ENCODE results near the gene CCDC92.

The CCDC92 gene

GRCh38 chr12:124001343-124001742 is 28.7 kb upstream of the CCDC92 start:
- DNase-seq, result no peak

DNA sequence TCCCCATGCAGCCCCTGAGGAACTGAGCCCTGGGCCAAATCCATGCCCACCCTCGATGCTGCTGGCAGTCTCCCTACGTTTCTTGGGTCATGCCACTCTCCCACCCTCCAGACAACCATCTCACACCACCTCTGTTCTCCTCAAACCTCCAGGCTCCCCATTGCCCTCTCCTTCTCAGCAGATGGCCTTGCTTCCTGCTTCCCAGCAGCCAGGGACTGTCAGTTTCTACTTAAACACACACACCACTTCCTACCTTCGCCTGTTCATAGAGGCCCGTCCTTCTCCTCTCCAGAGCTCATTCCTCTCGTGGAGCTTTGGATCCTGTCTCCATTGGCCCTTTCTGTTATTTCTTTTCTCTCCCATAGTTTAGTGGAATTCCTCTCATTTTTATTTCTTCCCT is 27.5 kb upstream of the CCDC92 start:
- no peak for DNase-seq

DNA sequence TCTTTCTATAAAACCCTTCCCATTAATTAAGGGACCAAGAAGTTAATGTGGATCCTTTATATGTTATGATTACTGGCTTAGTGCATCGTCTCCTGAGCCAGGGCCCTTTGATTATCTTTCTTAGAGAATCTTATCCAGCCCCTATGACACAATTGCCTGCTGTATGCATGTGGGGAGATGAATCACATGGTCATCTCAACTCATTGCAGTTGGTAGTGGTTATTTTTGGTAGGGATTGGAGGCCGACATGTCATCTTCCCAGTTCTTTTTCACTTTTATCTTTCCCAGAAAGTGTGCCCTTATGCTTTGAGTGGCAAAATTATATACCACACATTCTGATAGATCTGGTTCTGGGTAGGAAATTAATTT is 26.3 kb upstream of the CCDC92 start:
- no peak for DNase-seq

DNA sequence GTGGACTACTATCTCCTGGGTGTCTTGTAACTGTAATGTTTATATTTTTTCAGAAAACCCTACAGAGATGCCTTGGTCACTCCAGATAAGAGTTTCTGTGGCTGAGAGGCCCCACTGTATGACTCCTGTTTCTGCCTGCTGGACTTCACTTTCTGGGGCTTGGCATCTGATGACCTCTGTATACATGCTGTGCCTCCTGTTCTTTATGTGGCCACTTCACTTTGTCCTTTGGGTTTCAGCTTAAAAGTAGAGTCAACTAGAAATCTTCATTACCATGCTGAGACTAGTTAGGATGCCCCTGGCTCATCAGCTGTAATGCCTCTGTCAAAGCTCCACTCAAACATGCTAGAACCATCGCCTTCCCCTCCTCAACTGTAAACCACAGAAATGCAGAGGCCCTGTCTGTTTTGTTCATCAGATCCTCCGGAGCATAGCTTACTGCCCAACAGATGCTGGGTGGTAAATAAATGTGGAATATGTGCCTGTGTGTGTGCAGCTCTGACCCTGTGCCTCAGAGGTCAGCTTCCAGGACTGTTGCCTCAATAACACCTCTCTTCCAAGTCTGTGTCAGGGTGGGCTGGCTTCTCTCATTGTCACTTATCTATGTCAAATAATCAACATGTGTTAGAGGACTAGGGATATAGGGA is 25.8 kb upstream of the CCDC92 start:
- DNase-seq, result no peak

DNA sequence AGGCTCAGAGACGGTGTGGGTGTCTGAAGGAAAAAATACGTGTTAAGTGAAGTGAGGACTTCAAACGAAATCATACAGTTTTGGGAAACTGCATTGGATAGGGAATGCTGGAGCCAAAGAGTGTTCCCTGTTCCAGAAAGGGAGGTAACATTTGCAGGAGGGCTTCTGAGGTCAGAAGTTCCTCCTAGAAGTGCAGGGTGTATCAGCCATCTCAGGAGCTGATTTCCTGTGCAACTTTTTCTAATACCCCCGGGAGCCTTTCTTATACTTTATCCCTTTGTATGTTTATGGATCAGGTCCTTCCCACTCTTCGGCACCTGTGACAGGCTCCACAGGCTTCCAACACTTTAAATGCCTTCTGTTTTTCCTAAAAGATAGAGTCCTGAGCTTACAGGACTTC is 25.3 kb upstream of the CCDC92 start:
- DNase-seq, result no peak

GRCh38 chr12:123997033-123997822 is 24.6 kb upstream of the CCDC92 start:
- no peak for DNase-seq

DNA sequence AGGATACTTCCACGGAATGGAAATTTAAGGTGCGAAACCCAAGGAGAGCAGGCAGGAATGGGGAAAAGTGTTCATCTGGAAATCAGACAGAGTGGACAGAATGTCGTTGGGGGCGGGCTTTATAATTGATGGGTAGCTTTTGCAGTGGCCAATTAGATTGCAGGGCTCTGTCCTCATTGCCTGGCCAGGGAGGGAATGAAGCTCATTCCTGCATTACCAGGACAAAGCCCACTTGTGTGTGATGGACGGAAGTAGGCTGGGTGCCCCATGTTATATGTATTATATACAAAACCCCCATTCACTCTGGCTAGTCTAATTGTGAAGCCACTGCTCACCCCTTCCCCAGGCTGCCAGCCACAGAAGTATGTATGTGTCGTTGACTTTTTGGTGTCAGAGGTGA is 23.9 kb upstream of the CCDC92 start:
- no peak for DNase-seq

DNA sequence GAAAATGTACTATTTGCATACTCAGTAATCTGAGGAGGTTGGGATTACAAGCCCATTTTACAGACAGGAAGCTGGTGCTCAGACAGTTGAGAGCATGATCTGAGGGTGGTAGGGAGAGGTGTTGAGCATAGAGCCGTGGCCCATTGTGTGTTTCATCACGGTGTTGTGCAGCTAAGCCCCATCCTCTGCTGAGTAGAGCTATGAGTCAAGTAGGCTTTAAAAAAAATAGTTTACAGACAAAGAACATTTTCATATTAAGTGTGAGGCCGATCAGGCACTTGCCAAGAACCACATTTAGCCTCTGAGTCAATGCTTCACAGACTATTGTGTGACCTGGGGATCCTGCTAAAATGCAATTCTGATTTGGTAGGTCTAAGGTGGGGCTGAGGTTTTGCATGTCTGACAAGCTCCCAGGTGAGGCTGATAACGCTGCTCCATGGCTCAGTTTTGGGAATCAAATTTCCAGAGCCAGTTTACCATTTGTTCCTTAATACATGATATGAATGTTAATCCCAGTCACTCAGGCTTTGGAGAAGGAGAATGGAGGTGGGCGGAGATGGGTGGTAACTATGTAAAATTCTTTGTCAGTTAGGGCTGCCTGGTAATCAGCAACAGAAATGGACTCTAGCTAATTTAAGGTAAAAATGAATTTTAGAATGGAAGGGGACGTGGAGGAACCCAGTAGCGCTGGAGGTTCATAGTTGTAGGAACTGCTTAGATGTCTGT is 22.6 kb upstream of the CCDC92 start:
- DNase-seq, result no peak

GRCh38 chr12:123992118-123992825 is 19.6 kb upstream of the CCDC92 start:
- DNase-seq, result no peak

DNA sequence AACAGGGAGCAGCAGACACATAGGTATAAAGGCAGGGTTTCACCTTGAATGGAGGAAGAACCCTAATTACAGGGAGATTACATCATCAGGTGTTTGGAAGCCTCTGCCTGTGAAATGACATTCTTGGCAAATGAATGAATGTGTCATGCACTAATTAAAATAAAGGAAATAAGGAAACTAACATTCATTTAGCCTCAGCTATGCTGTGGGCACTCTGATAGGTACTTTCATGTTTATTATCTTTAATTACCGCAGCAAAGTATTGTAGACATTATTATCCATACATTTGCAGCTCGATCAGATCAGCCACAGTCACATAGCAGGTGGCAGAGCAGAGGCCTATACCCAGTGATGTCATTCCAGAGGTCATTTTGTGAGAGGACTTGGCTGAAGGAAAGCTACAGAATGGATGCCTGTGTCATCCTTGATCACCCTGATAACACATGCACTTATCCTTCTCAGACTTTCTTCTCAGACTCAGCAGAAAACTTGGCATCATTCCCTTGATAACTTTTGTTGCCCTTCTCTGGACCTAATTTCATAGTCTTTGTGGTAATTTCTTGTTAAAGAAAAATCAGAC is 18.8 kb upstream of the CCDC92 start:
- no peak for DNase-seq

DNA sequence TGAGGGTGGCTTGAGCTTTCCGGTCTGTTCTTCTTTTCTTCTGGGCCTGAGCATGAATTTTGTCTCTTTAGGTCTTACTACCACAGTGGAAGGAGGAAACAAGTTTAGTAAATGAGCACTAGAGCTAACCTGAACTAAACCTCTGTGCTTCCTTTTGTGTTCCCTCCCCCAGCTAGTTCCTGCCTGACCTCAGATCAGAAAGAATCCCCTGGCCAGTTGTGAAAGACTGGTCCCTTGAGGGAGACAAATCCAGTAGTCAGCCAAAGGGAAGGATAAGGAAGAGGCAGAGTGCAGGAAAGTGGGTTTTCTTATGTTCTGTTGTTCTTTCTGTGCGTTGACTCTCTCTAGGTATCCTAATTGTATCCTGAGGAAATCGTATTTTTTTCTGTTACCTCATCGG is 17.9 kb upstream of the CCDC92 start:
- DNase-seq, result no peak

DNA sequence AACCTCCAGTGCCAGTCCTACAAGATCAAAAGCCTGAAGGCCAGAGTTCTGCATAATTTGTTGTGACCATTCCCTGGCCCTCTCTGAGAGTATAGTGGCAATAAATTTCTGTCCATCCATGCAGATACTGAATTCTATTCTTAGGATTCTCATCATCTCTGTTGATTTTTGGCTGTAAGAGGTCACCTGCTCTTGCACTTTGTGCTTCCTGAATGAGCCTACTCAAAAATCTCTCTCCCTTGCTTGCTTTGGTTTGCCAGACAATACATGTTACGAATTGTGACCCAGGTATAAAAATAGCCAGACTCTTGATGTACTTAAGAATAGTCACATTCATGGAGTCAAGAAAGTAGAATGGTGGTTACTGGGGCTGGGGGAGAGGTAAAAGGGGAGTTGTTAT is 17.1 kb upstream of the CCDC92 start:
- DNase-seq, result no peak

DNA sequence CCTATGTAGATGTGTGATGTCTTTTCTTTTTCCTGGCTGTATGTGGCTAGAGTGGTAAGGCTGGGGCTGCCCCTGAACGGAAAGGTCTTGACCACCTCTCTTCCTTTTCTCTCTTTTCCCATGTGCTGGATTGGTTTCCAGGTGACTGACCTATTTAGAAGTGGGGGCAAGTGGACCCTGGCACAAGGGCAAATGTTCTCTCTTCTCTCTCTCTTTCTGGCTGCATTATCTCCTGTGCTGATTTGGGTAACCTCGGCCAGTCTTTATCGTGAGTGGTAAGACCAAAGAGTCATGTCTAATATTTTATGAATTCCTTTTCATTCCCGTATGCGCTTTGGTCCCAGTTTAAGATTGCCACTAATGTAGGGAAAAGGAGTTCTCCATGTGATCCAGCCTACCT is 16.5 kb upstream of the CCDC92 start:
- DNase-seq, result no peak

DNA sequence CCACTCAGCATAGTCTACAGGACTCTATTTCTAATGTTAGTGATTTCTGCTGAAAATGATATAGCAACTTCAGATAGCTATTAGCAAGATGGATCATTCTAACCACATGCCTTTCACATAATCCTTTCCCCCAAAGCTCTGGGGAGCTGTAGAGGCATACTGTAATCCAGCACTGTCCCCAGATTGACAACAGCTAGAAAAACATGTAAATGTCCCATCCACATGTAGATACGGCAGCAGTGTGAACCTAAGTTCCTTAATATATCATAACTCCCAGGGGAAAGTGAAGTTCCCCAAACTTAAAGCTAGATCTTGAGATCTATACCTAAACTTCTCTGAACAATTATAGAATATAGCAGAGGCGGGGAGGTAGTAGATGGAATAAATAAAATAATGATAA is 14.4 kb upstream of the CCDC92 start:
- no peak for DNase-seq

DNA sequence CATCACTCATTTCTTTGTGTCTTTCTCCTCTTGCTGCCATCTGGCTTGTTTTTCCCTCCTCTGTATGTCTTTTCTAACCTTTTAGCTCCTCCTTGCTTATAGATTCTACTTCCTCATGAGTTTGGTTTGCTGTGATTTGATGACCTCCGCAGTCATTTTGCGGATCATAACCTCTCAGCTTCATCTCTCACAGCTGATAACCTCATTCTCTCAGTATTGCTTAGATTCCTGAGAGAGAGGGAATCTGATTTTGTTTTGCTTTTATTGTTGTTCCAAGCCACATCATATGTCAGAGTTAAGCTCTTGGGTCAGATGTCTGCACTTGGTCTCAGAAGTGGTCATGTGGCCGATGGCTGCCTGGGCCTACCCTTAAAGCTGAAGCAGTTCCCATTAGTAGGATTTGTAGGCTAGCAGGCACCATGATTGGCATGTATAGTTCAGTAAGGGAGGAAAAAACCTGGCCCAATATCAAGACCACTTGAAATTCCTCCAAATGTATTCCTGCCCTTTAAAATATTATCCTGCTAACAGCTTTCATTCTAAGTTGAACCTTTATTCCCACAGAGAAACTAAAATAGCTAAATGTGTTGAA is 13.8 kb upstream of the CCDC92 start:
- no peak for DNase-seq

DNA sequence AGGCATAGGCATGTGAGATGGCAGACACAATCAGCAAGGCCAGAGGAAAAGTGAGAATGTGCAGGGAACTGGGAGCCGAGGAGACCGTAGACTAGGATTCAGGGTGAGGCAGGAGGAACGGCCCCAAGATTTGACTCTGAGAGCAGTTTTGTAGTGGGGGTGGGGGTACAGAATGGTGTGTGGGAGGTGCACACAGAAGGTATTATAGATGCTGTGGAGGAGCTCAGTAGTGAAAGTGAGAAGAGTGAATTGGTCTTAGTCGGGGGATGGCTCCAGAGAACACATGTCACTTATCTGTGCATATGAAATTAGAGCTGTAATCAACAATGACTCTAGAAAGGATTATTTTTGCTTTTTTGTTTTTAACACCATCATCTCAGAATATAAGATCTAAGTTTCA is 12.3 kb upstream of the CCDC92 start:
- no peak for DNase-seq

DNA sequence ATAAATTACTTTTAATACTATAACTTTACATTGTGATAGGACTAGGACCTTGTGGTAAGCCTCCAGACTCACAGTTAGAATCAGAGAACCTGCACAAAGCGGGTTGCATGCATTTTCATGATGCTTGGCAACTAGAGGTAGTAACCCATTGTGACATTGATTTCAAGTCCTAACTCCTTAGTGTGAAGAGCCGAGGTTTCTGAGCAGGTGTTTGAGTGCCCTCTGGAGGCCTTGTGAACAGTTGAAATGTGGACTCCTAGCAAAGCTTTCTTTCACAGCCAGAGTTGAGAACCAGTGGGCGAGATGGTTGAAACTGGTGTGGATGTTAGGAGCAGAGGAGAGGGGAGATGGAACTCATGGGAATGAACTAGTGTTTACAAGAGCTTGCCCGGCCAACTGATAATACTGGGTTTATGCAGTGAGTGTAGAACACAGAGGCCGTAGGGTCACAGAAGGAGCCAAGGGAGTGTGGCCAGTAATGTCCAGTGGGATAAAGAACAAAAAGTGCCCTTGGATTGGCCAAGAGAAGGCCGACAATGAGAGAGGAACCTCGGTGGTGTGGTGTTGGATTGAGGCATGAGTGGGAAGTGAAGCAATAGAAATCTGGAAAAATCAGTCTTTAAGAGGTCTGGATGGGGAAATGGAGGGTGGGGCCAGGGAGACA is 11.3 kb upstream of the CCDC92 start:
- peak; percentile 57 for DNase-seq

DNA sequence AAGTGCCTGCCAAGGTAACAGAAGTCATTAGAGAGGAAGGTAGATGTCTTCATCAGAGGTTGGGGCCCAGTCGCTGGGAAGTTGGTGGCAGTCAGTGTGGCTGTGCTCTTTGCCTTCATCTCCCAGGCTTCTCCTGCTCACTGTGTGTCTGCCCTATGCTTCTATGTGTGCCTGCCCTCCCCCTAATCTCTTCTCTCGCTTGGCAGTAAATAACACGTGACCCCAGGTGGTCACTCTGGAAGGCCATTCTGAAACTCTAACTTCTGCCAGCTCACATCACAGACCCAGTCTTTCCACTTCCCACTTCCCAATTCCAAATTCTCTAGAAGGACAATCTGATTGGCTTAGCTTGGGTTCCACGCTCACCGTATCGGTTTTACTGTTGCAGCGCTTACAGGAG is 9.6 kb upstream of the CCDC92 start:
- DNase-seq, result no peak

- DNase-seq, result no peak
Observed at GRCh38 chr12:123979566-123979965, 6.9 kb upstream of the CCDC92 start.

GRCh38 chr12:123976227-123976826 is 3.7 kb upstream of the CCDC92 start:
- DNase-seq, result no peak

DNA sequence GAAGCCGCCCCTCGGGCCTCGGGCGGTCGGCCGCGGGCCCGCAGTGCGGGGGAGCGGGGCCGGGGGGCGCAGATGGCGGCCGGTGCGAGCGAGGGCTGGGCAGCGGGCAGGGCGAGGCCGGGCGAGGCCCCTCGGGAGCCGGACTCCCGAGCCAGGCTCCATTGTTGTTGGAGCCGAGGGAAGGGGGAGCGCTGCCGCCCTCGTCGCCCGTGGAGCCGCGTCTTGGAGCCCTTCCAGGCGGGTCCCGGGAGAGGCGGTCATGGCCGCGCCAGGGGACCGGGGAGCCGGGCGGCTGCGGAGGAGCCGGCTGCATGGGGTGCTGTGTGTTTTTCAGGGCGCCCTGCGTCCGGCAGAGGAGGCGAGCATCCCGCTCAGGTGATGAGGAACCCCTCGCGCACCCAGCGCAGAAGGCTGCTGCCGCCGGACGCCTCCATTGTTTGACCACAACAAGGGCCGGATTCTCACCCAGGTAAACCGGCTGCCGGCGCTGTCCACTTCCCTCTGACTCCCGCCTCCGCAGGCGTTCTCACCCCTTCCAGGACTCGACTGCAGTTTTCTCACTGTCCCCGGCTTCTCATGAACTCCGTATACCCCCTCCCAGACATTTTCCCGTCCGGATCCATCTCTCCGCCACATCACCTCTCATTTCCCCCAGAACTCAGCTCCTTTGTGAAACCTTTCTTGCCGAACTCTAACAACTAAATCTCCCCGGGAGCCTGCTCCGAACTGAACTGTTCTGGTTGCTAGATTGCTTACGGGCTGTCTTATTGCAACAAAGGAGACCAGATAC is 1.1 kb upstream of the CCDC92 start:
- peak; percentile 33 for DNase-seq
